Measurements from ENCODE around the gene FAM53A.

The FAM53A gene

DNA sequence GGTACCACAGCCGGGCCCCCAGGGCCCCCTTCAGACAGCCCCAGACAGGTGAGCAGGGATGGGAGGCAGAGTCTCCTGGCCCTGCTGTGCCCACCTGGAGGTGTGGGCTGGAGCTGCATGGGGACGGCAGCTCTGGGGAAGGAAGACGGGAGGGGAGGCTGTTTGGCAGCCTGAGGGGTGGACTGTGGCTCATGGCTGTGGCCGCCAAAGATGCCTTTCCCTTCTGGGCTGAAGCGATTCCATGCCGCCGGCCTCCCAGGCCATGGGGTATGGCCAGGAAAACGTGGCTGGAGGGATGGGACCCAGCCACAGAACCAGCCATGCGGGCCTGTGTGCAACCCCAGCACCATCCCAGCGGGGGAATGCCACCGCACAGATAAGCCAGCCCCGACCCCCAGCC is 65.7 kb downstream of the FAM53A start:
- TF ChIP-seq, protein P1, sequence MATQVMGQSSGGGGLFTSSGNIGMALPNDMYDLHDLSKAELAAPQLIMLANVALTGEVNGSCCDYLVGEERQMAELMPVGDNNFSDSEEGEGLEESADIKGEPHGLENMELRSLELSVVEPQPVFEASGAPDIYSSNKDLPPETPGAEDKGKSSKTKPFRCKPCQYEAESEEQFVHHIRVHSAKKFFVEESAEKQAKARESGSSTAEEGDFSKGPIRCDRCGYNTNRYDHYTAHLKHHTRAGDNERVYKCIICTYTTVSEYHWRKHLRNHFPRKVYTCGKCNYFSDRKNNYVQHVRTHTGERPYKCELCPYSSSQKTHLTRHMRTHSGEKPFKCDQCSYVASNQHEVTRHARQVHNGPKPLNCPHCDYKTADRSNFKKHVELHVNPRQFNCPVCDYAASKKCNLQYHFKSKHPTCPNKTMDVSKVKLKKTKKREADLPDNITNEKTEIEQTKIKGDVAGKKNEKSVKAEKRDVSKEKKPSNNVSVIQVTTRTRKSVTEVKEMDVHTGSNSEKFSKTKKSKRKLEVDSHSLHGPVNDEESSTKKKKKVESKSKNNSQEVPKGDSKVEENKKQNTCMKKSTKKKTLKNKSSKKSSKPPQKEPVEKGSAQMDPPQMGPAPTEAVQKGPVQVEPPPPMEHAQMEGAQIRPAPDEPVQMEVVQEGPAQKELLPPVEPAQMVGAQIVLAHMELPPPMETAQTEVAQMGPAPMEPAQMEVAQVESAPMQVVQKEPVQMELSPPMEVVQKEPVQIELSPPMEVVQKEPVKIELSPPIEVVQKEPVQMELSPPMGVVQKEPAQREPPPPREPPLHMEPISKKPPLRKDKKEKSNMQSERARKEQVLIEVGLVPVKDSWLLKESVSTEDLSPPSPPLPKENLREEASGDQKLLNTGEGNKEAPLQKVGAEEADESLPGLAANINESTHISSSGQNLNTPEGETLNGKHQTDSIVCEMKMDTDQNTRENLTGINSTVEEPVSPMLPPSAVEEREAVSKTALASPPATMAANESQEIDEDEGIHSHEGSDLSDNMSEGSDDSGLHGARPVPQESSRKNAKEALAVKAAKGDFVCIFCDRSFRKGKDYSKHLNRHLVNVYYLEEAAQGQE (IDR thresholded peaks at IDR 0.05; ENCODE audit: low read depth), result no peak
- TF ChIP-seq NFIC (IDR thresholded peaks at IDR 0.05) (no peak), FOXM1 (IDR thresholded peaks at IDR 0.05; ENCODE audit: borderline replicate concordance, low read depth) (no peak), EP300 (IDR thresholded peaks at IDR 0.05; ENCODE audit: borderline replicate concordance) (no peak), RAD21 (IDR thresholded peaks at IDR 0.05; ENCODE audit: low read depth) (no peak), CREB1 (IDR thresholded peaks at IDR 0.05; ENCODE audit: low read depth) (no peak), ZBTB7A (IDR thresholded peaks at IDR 0.05; ENCODE audit: low read depth) (no peak), EGR1 (IDR thresholded peaks at IDR 0.05) (no peak), TAF1 (IDR thresholded peaks at IDR 0.05; ENCODE audit: low read depth) (no peak), YY1 (IDR thresholded peaks at IDR 0.05; ENCODE audit: low read depth) (no peak), TEAD4 (IDR thresholded peaks at IDR 0.05) (no peak), TCF12 (IDR thresholded peaks at IDR 0.05; ENCODE audit: low read depth) (no peak), CEBPB (IDR thresholded peaks at IDR 0.05) (no peak)
- TF ChIP-seq, protein P2, sequence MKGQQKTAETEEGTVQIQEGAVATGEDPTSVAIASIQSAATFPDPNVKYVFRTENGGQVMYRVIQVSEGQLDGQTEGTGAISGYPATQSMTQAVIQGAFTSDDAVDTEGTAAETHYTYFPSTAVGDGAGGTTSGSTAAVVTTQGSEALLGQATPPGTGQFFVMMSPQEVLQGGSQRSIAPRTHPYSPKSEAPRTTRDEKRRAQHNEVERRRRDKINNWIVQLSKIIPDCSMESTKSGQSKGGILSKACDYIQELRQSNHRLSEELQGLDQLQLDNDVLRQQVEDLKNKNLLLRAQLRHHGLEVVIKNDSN (IDR thresholded peaks at IDR 0.05), result no peak
- TF ChIP-seq, protein P3, sequence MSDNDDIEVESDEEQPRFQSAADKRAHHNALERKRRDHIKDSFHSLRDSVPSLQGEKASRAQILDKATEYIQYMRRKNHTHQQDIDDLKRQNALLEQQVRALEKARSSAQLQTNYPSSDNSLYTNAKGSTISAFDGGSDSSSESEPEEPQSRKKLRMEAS (IDR thresholded peaks at IDR 0.05), result no peak

DNA sequence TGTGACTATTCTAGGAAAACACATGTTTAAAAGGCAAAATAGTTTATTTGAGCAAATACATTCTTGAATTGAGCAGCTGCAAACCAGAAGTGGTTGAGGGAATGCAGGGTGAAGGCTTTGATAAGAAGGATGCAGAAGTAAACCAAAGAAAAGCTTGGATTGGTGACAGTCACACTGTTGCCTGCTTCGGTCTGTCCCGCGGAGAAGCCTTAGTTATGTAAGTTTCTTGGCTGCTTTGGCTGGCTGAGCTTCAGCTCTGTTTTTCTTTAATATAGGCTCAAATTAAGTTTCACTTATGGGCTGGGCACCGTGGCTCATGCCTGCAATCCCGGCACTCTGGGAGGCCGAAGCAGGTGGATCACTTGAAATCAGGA is 67.6 kb downstream of the FAM53A start:
- TF ChIP-seq, protein P3 (IDR thresholded peaks at IDR 0.05), result no peak
- TF ChIP-seq TEAD4 (IDR thresholded peaks at IDR 0.05), result no peak
- no peak for TF ChIP-seq YY1 (IDR thresholded peaks at IDR 0.05; ENCODE audit: low read depth)
- no peak for TF ChIP-seq ZBTB7A (IDR thresholded peaks at IDR 0.05; ENCODE audit: low read depth)
- TF ChIP-seq, protein P1 (IDR thresholded peaks at IDR 0.05; ENCODE audit: low read depth), result no peak
- TF ChIP-seq EGR1 (IDR thresholded peaks at IDR 0.05), result no peak
- TF ChIP-seq TCF12 (IDR thresholded peaks at IDR 0.05; ENCODE audit: low read depth), result no peak
- no peak for TF ChIP-seq TAF1 (IDR thresholded peaks at IDR 0.05; ENCODE audit: low read depth)
- TF ChIP-seq, protein P2 (IDR thresholded peaks at IDR 0.05), result no peak
- TF ChIP-seq RAD21 (IDR thresholded peaks at IDR 0.05; ENCODE audit: low read depth), result no peak
- no peak for TF ChIP-seq NFIC (IDR thresholded peaks at IDR 0.05)
- TF ChIP-seq FOXM1 (IDR thresholded peaks at IDR 0.05; ENCODE audit: borderline replicate concordance, low read depth), result no peak
- TF ChIP-seq CREB1 (IDR thresholded peaks at IDR 0.05; ENCODE audit: low read depth), result no peak
- no peak for TF ChIP-seq CEBPB (IDR thresholded peaks at IDR 0.05)
- TF ChIP-seq EP300 (IDR thresholded peaks at IDR 0.05; ENCODE audit: borderline replicate concordance), result no peak

DNA sequence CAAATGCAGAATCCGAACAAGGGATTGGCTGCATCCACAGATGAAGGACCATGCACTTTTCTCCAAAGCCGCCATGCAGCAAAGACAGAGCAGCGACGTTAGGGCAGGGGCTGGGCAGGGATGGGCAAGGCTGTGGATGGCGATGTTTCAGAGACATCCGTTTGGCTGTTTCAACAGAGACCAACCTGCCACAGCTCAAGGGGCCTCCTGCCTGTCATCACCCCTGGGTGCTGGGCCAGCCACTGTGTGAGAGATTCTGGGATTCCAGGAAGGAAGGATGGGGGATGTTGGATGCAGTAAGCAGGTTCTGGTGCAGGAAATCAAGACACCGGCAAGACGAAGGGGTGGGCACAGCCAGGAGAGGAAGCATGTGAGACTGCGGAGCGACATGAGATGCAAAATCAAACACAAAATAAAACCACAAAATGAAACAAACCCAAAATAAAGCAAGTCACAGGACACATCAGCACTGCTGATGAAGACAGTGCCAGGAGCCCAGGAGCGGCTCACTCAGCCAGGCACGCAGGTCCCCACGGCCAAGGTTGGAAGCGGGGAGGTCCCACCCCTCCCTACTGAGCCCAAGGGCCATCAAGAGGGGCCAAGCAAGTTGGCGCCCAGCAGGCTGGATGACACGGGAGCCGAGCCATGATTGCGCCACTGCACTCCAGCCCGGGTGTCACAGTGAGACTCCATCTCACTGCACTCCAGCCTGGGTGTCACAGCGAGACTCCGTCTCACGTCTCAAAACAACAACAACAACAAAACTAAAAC is 68.1 kb downstream of the FAM53A start:
- no peak for TF ChIP-seq NFIC (IDR thresholded peaks at IDR 0.05)
- TF ChIP-seq RAD21 (IDR thresholded peaks at IDR 0.05; ENCODE audit: low read depth), result no peak
- TF ChIP-seq CREB1 (IDR thresholded peaks at IDR 0.05; ENCODE audit: low read depth), result no peak
- TF ChIP-seq, protein P3 (IDR thresholded peaks at IDR 0.05), result no peak
- TF ChIP-seq ZBTB7A (IDR thresholded peaks at IDR 0.05; ENCODE audit: low read depth), result no peak
- TF ChIP-seq FOXM1 (IDR thresholded peaks at IDR 0.05; ENCODE audit: borderline replicate concordance, low read depth), result no peak
- TF ChIP-seq, protein P2 (IDR thresholded peaks at IDR 0.05), result no peak
- TF ChIP-seq TEAD4 (IDR thresholded peaks at IDR 0.05), result no peak
- no peak for TF ChIP-seq EGR1 (IDR thresholded peaks at IDR 0.05)
- no peak for TF ChIP-seq YY1 (IDR thresholded peaks at IDR 0.05; ENCODE audit: low read depth)
- TF ChIP-seq TAF1 (IDR thresholded peaks at IDR 0.05; ENCODE audit: low read depth), result no peak
- TF ChIP-seq, protein P1 (IDR thresholded peaks at IDR 0.05; ENCODE audit: low read depth), result no peak
- no peak for TF ChIP-seq TCF12 (IDR thresholded peaks at IDR 0.05; ENCODE audit: low read depth)
- no peak for TF ChIP-seq EP300 (IDR thresholded peaks at IDR 0.05; ENCODE audit: borderline replicate concordance)
- TF ChIP-seq CEBPB (IDR thresholded peaks at IDR 0.05), result no peak
